ENCODE measurements around the gene KRTAP19-7. TPM values are rescaled to one million over a fixed set of nuclear protein-coding genes. Genes with fewer than 3 reads are reported as not detected.

The KRTAP19-7 gene
- total and polyA plus RNA-seq, 3 experiments from 2014 or later: not detected

DNA sequence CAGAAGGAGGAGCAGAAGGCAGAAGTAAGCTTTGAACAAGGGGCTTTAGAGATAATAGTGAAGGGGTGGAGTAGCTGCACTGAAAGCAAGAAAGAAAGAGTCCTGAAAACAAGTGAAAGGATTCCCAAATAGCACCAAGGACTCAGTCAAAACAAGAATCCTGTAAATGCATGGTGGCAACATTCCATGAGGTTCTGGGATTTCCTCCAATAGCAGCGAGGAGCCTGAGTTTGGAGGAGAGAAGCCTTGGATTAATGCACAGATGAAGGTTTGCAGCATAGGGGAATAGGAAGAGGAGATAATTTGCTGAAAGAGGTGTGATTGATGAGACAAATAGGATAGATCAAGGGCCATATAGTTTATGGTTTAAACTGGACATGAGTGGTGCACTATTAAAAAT lies 18.2 kb upstream of the KRTAP19-7 start:
- Histone ChIP-seq H3K9me3 (ENCODE audit: low read length) (no peaks in the 10 kb centered on the region), H3K27ac (ENCODE audit: low read depth, low read length) (no peak overlapping the region), H3K36me3 (ENCODE audit: insufficient read depth, low read length) (no peaks in the 10 kb centered on the region), H3K4me1 (ENCODE audit: insufficient read depth, low read length) (no peaks in the 10 kb centered on the region), H3K4me3 (ENCODE audit: low read length) (no peak overlapping the region), H3K27me3 (ENCODE audit: insufficient read depth, low read length, poor library complexity, severe bottlenecking) (no peaks in the 10 kb centered on the region)
- CTCF ChIA-PET: no interaction called here
- H3K27ac Mint-ChIP-seq: no peak overlapping the region
- H3K36me3 Mint-ChIP-seq: no peaks in the 10 kb centered on the region
- H3K4me1 Mint-ChIP-seq: no peaks in the 10 kb centered on the region
- H3K27me3 Mint-ChIP-seq: no peaks in the 10 kb centered on the region
- DNase-seq: no peak
- POLR2A ChIA-PET: no interaction called here
- H3K4me3 Mint-ChIP-seq: no peak overlapping the region
- peaks cover 0 to 3% (median 0%) of the 10 kb centered on the region in 5 donors for H3K9me3 Mint-ChIP-seq

DNA sequence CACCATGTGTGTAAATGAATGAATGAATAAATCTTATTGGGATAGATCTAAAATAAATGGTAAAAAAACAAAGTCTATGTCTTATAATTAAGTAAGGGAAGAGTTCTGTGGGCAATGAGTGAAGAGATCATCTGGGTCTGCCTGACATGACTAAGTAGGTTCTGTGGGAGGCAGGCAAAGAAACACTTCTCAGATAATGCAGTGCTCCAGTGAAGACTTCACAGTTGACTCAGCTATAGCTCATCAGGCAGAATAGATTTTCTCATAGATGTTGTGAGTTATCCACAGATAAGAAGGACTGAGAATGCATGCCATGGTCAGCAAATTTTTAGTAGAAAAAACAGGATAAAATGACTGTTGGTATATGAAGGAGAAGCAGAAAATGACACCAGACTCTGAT lies 16.7 kb upstream of the KRTAP19-7 start:
- ChIA-PET POLR2A (no interaction called here), CTCF (no interaction called here)
- Histone ChIP-seq H3K9me3 (ENCODE audit: low read length) (no peaks in the 10 kb centered on the region), H3K4me3 (ENCODE audit: low read length) (no peak overlapping the region), H3K4me1 (ENCODE audit: insufficient read depth, low read length) (no peaks in the 10 kb centered on the region), H3K27me3 (ENCODE audit: insufficient read depth, low read length, poor library complexity, severe bottlenecking) (no peaks in the 10 kb centered on the region), H3K27ac (ENCODE audit: low read depth, low read length) (no peak overlapping the region), H3K36me3 (ENCODE audit: insufficient read depth, low read length) (no peaks in the 10 kb centered on the region)
- DNase-seq: no peak
- no peaks in the 10 kb centered on the region for H3K27me3 Mint-ChIP-seq
- peaks cover 0 to 3% (median 2%) of the 10 kb centered on the region in 5 donors for H3K9me3 Mint-ChIP-seq
- no peaks in the 10 kb centered on the region for H3K4me1 Mint-ChIP-seq
- H3K36me3 Mint-ChIP-seq: no peaks in the 10 kb centered on the region
- no peak overlapping the region for H3K4me3 Mint-ChIP-seq
- no peak overlapping the region for H3K27ac Mint-ChIP-seq

DNA sequence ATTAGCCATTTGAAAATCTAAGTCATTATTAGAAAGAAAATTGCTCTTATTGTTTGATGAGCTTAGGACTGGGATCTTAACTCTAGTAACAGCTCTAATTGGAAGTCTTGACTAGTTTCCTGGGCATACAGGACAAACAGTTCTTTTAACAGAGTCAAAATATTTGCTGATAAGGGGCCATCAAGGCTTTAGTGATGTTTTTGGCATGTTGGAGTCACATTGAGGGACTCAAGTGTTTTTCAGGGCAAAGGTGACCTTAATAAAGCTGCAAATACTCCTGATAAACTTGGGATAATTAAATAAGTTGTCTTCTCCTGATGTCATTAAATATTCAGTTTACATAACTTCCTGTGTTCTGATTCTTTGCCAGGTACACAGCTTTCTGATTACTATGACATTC lies 6.5 kb upstream of the KRTAP19-7 start:
- Histone ChIP-seq H3K4me3 (ENCODE audit: low read length) (no peak overlapping the region), H3K36me3 (ENCODE audit: insufficient read depth, low read length) (no peaks in the 10 kb centered on the region), H3K27ac (ENCODE audit: low read depth, low read length) (no peak overlapping the region), H3K9me3 (ENCODE audit: low read length) (no peaks in the 10 kb centered on the region), H3K4me1 (ENCODE audit: insufficient read depth, low read length) (no peaks in the 10 kb centered on the region), H3K27me3 (ENCODE audit: insufficient read depth, low read length, poor library complexity, severe bottlenecking) (no peaks in the 10 kb centered on the region)
- no peaks in the 10 kb centered on the region for H3K4me1 Mint-ChIP-seq
- no peaks in the 10 kb centered on the region for H3K27me3 Mint-ChIP-seq
- POLR2A ChIA-PET: no interaction called here
- H3K36me3 Mint-ChIP-seq: no peaks in the 10 kb centered on the region
- CTCF ChIA-PET: no interaction called here
- H3K4me3 Mint-ChIP-seq: no peak overlapping the region
- no peak for DNase-seq
- peaks cover 0 to 2% (median 0%) of the 10 kb centered on the region in 5 donors for H3K9me3 Mint-ChIP-seq
- H3K27ac Mint-ChIP-seq: no peak overlapping the region

DNA sequence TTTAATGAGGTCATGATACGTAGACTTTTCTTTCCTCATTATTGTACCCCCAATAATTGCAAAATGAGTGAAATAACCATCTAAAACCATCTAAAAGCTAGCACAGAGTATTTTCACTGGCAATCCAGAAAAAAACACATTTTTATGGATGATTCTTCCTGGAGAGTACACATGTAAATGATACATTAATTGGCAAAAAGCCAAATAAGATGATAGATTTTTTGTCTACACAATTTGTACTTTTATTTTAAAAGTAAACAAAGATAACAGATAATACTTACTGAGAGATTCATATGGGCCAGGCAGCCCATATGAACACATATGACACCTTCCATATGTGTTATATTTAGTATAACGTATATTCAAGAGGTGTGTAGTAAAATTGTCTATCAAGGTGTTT lies 2.5 kb upstream of the KRTAP19-7 start:
- no peaks in the 10 kb centered on the region for H3K4me1 Mint-ChIP-seq
- H3K4me3 Mint-ChIP-seq: no peak overlapping the region
- Histone ChIP-seq H3K36me3 (ENCODE audit: insufficient read depth, low read length) (no peaks in the 10 kb centered on the region), H3K9me3 (ENCODE audit: low read length) (no peaks in the 10 kb centered on the region), H3K4me1 (ENCODE audit: insufficient read depth, low read length) (no peaks in the 10 kb centered on the region), H3K4me3 (ENCODE audit: low read length) (no peak overlapping the region), H3K27ac (ENCODE audit: low read depth, low read length) (no peak overlapping the region), H3K27me3 (ENCODE audit: insufficient read depth, low read length, poor library complexity, severe bottlenecking) (no peaks in the 10 kb centered on the region)
- no peak for DNase-seq
- peaks cover 0 to 1% of the 10 kb centered on the region in 2 donors for H3K27me3 Mint-ChIP-seq
- CTCF ChIA-PET: no interaction called here
- no peak overlapping the region for H3K27ac Mint-ChIP-seq
- POLR2A ChIA-PET: no interaction called here
- peaks cover 0 to 5% (median 0%) of the 10 kb centered on the region in 5 donors for H3K9me3 Mint-ChIP-seq
- H3K36me3 Mint-ChIP-seq: no peaks in the 10 kb centered on the region

DNA sequence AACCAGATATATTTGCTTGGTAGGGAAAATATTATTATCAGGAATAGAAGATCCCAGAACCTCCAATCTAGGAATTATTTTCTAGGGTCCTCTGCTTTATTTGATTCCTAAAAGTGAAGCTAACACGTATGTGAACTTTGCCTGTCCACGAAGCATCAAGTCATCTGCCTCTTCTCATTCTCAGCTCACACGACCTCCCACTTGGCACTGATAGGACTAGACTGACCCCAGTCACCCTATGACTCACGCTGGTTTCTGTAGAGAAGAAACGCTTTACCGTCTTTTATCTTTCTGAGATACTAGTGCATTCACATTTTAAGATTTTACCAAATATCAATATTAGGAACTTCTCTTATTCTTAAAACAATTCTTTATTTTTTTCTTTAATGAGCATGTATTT lies 2.0 kb upstream of the KRTAP19-7 start:
- H3K27me3 Mint-ChIP-seq: peaks cover 0 to 1% of the 10 kb centered on the region in 2 donors
- Histone ChIP-seq H3K27me3 (ENCODE audit: insufficient read depth, low read length, poor library complexity, severe bottlenecking) (no peaks in the 10 kb centered on the region), H3K4me3 (ENCODE audit: low read length) (no peak overlapping the region), H3K36me3 (ENCODE audit: insufficient read depth, low read length) (no peaks in the 10 kb centered on the region), H3K9me3 (ENCODE audit: low read length) (no peaks in the 10 kb centered on the region), H3K4me1 (ENCODE audit: insufficient read depth, low read length) (no peaks in the 10 kb centered on the region), H3K27ac (ENCODE audit: low read depth, low read length) (no peak overlapping the region)
- no peaks in the 10 kb centered on the region for H3K36me3 Mint-ChIP-seq
- POLR2A ChIA-PET: no interaction called here
- CTCF ChIA-PET: no interaction called here
- no peak overlapping the region for H3K4me3 Mint-ChIP-seq
- no peaks in the 10 kb centered on the region for H3K4me1 Mint-ChIP-seq
- no peak overlapping the region for H3K27ac Mint-ChIP-seq
- no peak for DNase-seq
- H3K9me3 Mint-ChIP-seq: peaks cover 0 to 5% (median 0%) of the 10 kb centered on the region in 5 donors

DNA sequence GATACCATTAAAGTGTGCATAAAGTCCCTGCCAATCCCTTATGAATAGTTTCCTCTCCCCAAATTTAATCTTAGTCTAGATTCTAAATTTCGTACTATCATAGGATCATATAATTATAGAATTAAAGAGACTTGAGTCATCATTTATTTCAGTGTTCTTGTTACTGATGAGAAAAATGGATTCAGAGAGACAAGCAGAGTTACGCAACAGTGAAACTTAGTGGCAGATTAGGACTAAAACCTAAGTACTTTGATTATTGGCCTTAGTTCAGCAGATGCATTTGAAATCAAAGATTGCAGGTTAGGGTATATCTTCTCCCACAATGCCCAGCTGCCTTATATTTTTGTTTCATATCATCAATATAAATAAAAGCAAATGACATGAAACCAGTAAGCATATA lies 843 bp upstream of the KRTAP19-7 start:
- peaks cover 0 to 5% (median 0%) of the 10 kb centered on the region in 5 donors for H3K9me3 Mint-ChIP-seq
- H3K4me1 Mint-ChIP-seq: no peaks in the 10 kb centered on the region
- H3K27me3 Mint-ChIP-seq: peaks cover 0 to 1% of the 10 kb centered on the region in 2 donors
- H3K27ac Mint-ChIP-seq: no peak overlapping the region
- ChIA-PET POLR2A (no interaction called here), CTCF (no interaction called here)
- Histone ChIP-seq H3K27me3 (ENCODE audit: insufficient read depth, low read length, poor library complexity, severe bottlenecking) (no peaks in the 10 kb centered on the region), H3K36me3 (ENCODE audit: insufficient read depth, low read length) (no peaks in the 10 kb centered on the region), H3K27ac (ENCODE audit: low read depth, low read length) (no peak overlapping the region), H3K9me3 (ENCODE audit: low read length) (no peaks in the 10 kb centered on the region), H3K4me1 (ENCODE audit: insufficient read depth, low read length) (no peaks in the 10 kb centered on the region), H3K4me3 (ENCODE audit: low read length) (no peak overlapping the region)
- H3K4me3 Mint-ChIP-seq: no peak overlapping the region
- no peak for DNase-seq
- H3K36me3 Mint-ChIP-seq: no peaks in the 10 kb centered on the region

DNA sequence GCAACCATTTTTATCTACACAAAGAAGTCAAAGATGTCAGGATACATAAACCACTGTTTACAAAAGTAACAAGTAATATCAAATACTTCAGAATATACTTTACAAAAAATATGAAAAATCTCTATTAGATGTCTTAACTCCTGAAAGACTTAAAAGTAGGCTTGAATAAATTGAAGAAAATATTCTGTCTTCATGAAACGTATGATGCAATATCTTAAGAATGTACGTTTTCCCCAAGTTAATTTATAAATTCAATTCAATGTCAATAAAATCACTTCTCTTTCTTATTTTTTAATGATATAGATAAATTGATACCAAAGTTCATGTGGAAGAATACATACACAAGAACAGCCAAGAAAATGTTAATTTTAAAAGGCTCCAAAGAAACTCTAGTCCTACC lies 6.0 kb downstream of the KRTAP19-7 start:
- no peak for DNase-seq
- peaks cover 4 to 20% (median 10%) of the 10 kb centered on the region in 5 donors for H3K9me3 Mint-ChIP-seq
- H3K27ac Mint-ChIP-seq: no peak overlapping the region
- Histone ChIP-seq H3K9me3 (ENCODE audit: low read length) (no peaks in the 10 kb centered on the region), H3K27me3 (ENCODE audit: insufficient read depth, low read length, poor library complexity, severe bottlenecking) (no peaks in the 10 kb centered on the region), H3K27ac (ENCODE audit: low read depth, low read length) (no peak overlapping the region), H3K4me3 (ENCODE audit: low read length) (no peak overlapping the region), H3K36me3 (ENCODE audit: insufficient read depth, low read length) (no peaks in the 10 kb centered on the region), H3K4me1 (ENCODE audit: insufficient read depth, low read length) (no peaks in the 10 kb centered on the region)
- H3K4me3 Mint-ChIP-seq: no peak overlapping the region
- ChIA-PET POLR2A (no interaction called here), CTCF (no interaction called here)
- H3K36me3 Mint-ChIP-seq: no peaks in the 10 kb centered on the region
- peaks cover 0 to 2% of the 10 kb centered on the region in 2 donors for H3K27me3 Mint-ChIP-seq
- H3K4me1 Mint-ChIP-seq: no peaks in the 10 kb centered on the region

DNA sequence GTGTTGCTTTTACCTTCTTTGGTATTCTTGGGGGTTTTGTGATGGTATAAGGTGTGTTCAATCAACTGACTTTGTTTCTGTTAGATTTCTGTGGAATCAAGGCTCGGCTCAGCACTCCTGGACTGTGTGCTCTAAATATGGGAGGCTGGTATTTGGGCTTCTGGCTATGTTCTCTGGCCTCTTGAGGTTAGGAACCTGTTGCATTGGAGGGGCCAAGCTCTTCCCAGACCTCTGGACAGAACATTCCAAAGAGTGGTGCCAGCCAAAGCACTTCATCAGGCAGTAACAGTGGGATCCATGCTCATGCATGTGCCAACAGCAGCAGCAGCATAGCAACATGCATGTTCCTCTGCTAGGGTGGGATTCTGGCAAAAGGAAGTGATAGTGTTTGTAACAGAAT lies 8.3 kb downstream of the KRTAP19-7 start:
- H3K9me3 Mint-ChIP-seq: peaks cover 4 to 30% (median 15%) of the 10 kb centered on the region in 5 donors
- H3K4me1 ChIP-seq (ENCODE audit: insufficient read depth, low read length): no peaks in the 10 kb centered on the region
- peaks cover 0 to 2% of the 10 kb centered on the region in 2 donors for H3K27me3 Mint-ChIP-seq
- no peak overlapping the region for H3K27ac ChIP-seq (ENCODE audit: low read depth, low read length)
- H3K4me1 Mint-ChIP-seq: no peaks in the 10 kb centered on the region
- CTCF ChIA-PET: no interaction called here
- no peak overlapping the region for H3K27ac Mint-ChIP-seq
- no peaks in the 10 kb centered on the region for H3K9me3 ChIP-seq (ENCODE audit: low read length)
- POLR2A ChIA-PET: no interaction called here
- no peaks in the 10 kb centered on the region for H3K36me3 ChIP-seq (ENCODE audit: insufficient read depth, low read length)
- H3K4me3 Mint-ChIP-seq: no peak overlapping the region
- H3K4me3 ChIP-seq (ENCODE audit: low read length): no peak overlapping the region
- DNase-seq: no peak
- H3K27me3 ChIP-seq (ENCODE audit: insufficient read depth, low read length, poor library complexity, severe bottlenecking): no peaks in the 10 kb centered on the region
- no peaks in the 10 kb centered on the region for H3K36me3 Mint-ChIP-seq

DNA sequence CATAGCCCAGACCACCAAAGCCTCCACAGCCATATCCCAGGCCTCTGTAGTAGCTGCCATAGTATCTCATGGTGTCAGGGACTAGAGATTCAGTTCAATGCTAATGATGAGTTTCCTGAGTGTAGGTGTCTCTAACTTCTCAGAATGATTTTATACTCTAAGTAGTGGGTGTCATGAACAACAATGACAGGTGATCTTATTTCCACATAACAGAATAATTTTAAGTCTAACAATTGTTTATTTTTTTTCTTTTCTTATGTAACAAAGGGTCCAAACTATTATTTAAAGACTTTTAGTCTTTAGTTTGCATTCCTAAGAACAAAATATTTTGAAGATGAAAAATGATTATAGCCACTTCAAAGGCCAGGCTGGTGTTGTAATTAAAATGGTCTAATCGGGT lies 19.4 kb downstream of the KRTAP19-7 start, which contains the start of gene KRTAP19-6:
KRTAP19-6 (minus strand) TSS at position 101 of the 400 bp plus-strand sequence; CDS start at position 70, 31 bp downstream.
- Histone ChIP-seq H3K27ac (ENCODE audit: low read depth, low read length) (no peak within 1 kb of the TSS), H3K36me3 (ENCODE audit: insufficient read depth, low read length) (no peaks in the 10 kb centered on the region), H3K27me3 (ENCODE audit: insufficient read depth, low read length, poor library complexity, severe bottlenecking) (no peaks in the 10 kb centered on the region), H3K9me3 (ENCODE audit: low read length) (no peaks in the 10 kb centered on the region), H3K4me1 (ENCODE audit: insufficient read depth, low read length) (no peaks in the 10 kb centered on the region), H3K4me3 (ENCODE audit: low read length) (no peak within 1 kb of the TSS)
- H3K4me1 Mint-ChIP-seq: no peaks in the 10 kb centered on the region
- no peaks in the 10 kb centered on the region for H3K36me3 Mint-ChIP-seq
- H3K27ac Mint-ChIP-seq: no peak within 1 kb of the TSS
- CTCF ChIA-PET: no interaction called here
- peaks cover 0 to 6% (median 2%) of the 10 kb centered on the region in 5 donors for H3K9me3 Mint-ChIP-seq
- POLR2A ChIA-PET: no interaction called here
- H3K4me3 Mint-ChIP-seq: no peak within 1 kb of the TSS
- no peak for DNase-seq
- no peaks in the 10 kb centered on the region for H3K27me3 Mint-ChIP-seq

All from CD8-positive, alpha-beta memory T cell (primary cell).